K562 (cell line): ENCODE results near the gene SUFU. TPM values are rescaled to one million over a fixed set of nuclear protein-coding genes. Genes with fewer than 3 reads are reported as not detected.

Experiments
- ADNP ChIP-seq: fragments of 200-800 bp; sonication (Bioruptor generic); IDR thresholded peaks from 2 replicates; pipeline ENCODE4 v1.6.1; 2016; ENCODE audit warnings: missing genetic modification characterization, missing compliant biosample characterization
- BCL6 ChIP-seq: fragments of 250-450 bp; sonication (Bioruptor Pico); IDR thresholded peaks from 2 replicates; pipeline ENCODE4 v1.4.0; 2020
- BRCA1 ChIP-seq, 2 experiments: fragments of 450-650 bp in 1 of 2; sonication (generic) in 1 of 2; formaldehyde crosslinking in 1 of 2; IDR thresholded peaks; 2 replicates each; pipeline versions ENCODE4 v1.5.0 to v1.6.1; 2017 to 2020; ENCODE audit warnings: mild to moderate bottlenecking in 1 of 2, missing genetic modification reagents in 1 of 2
- CBFA2T2 ChIP-seq: fragments of 450-650 bp; conservative IDR thresholded peaks from 2 replicates; pipeline ENCODE4 v1.6.1; 2017; ENCODE audit warnings: mild to moderate bottlenecking
- DIDO1 ChIP-seq: fragments of 450-650 bp; IDR thresholded peaks from 2 replicates; pipeline ENCODE4 v1.6.1; 2016; ENCODE audit warnings: low read depth, missing biosample characterization, missing genetic modification characterization
- ETS1 ChIP-seq: conservative IDR thresholded peaks from 2 replicates; pipeline ENCODE4 v1.6.1; 2011; ENCODE audit warnings: low read depth, mild to moderate bottlenecking, low read length; ENCODE audit not compliant: control insufficient read depth
- FOXP4 ChIP-seq: sonication (generic); formaldehyde crosslinking; IDR thresholded peaks from 2 replicates; pipeline ENCODE4 v1.8.0; 2022; ENCODE audit warnings: mild to moderate bottlenecking, missing genetic modification reagents, borderline replicate concordance
- GTF2E2 ChIP-seq: fragments of 200-800 bp; sonication (Bioruptor generic); IDR thresholded peaks from 2 replicates; pipeline ENCODE4 v1.6.1; 2016; ENCODE audit warnings: missing genetic modification characterization, missing compliant biosample characterization
- HMBOX1 ChIP-seq: sonication (generic); IDR thresholded peaks from 2 replicates; pipeline ENCODE4 v1.6.1; 2016
- HNRNPK ChIP-seq: fragments of 200-400 bp; formaldehyde crosslinking; IDR thresholded peaks from one replicate; pipeline ENCODE4 v1.6.1; 2018; ENCODE audit warnings: mild to moderate bottlenecking, low read depth, low read length; ENCODE audit not compliant: poor library complexity, severe bottlenecking
- L3MBTL2 ChIP-seq: fragments of 450-650 bp; IDR thresholded peaks from 2 replicates; pipeline ENCODE4 v1.6.1; 2016; ENCODE audit warnings: mild to moderate bottlenecking, moderate library complexity
- MXI1 ChIP-seq: IDR thresholded peaks from 2 replicates; pipeline ENCODE4 v1.6.1; 2011; ENCODE audit warnings: low read depth, mild to moderate bottlenecking, improper control_type of control experiment, low read length
- NCOA4 ChIP-seq: fragments of 450-650 bp; IDR thresholded peaks from 2 replicates; pipeline ENCODE4 v1.6.1; 2018; ENCODE audit warnings: mild to moderate bottlenecking; ENCODE audit not compliant: partially characterized antibody
- NFE2 ChIP-seq: IDR thresholded peaks from 2 replicates; pipeline ENCODE4 v1.6.1; 2014; ENCODE audit warnings: antibody characterized with exemption, low read depth
- NFIC ChIP-seq: fragments of 450-650 bp; IDR thresholded peaks from 2 replicates; pipeline ENCODE4 v1.6.1; 2017; ENCODE audit warnings: mild to moderate bottlenecking, inconsistent platforms
- RB1 ChIP-seq: fragments of 450-650 bp; IDR thresholded peaks from 2 replicates; pipeline ENCODE4 v1.6.1; 2017; ENCODE audit warnings: low read depth, mild to moderate bottlenecking
- SRSF3 ChIP-seq: fragments of 200-400 bp; formaldehyde crosslinking; IDR thresholded peaks from 2 replicates; pipeline ENCODE4 v1.6.1; 2016; ENCODE audit warnings: mild to moderate bottlenecking, low read length, moderate library complexity; ENCODE audit not compliant: insufficient read depth
- SUPT5H ChIP-seq: fragments of 450-650 bp; IDR thresholded peaks from 2 replicates; pipeline ENCODE4 v1.6.1; 2016
- TCF3 ChIP-seq: sonication (generic); formaldehyde crosslinking; IDR thresholded peaks from 2 replicates; pipeline ENCODE4 v1.4.0; 2020; ENCODE audit warnings: mild to moderate bottlenecking, missing genetic modification reagents
- TRIM24 ChIP-seq, 2 experiments: fragments of 450-650 bp; IDR thresholded peaks; 2 replicates each; pipeline ENCODE4 v1.6.1; 2016
- TRIM28 ChIP-seq: fragments of 450-650 bp; IDR thresholded peaks from 2 replicates; pipeline ENCODE4 v1.6.1; 2017
- ZNF707 ChIP-seq: fragments of 250-450 bp; sonication (Bioruptor Pico); conservative IDR thresholded peaks from 2 replicates; pipeline ENCODE4 v1.8.0; 2022; ENCODE audit warnings: inconsistent platforms, mild to moderate bottlenecking, moderate library complexity
- polyA plus RNA-seq, 8 experiments: library from polyadenylated mRNA; depleted of rRNA in 4 of 8; stranded (reverse) in 5 of 8; unstranded in 3 of 8; fragments of >200 nt; fragmentation: Nextera tagmentation in 2 of 8; fragmentation: Illumina TruSeq in 1 of 8; extraction: Ambion mirVana in 2 of 8; extraction: Trizol in 1 of 8; gene quantifications; 2 replicates each; pipeline versions ENCODE4 v1.2.1 to v1.2.3, GENCODE V29; 2011 to 2014; ENCODE audit warnings: inconsistent platforms in 1 of 8, missing spikeins in 1 of 8
- total RNA-seq, 7 experiments: library from RNA; depleted of rRNA in 6 of 7; stranded (reverse); fragments of >200 nt in 6 of 7; fragmentation: Illumina TruSeq in 2 of 7; extraction: Trizol in 2 of 7; gene quantifications; 2 replicates each; pipeline versions ENCODE4 v1.2.1 to v1.2.3, GENCODE V29; 2011 to 2021; ENCODE audit warnings: low replicate concordance in 1 of 7
- TF ChIP-seq, protein P1 (sequence below), 3 experiments: IDR thresholded peaks in 2 of 3; conservative IDR thresholded peaks in 1 of 3; 2 replicates each; pipeline ENCODE4 v1.5.1; 2011 to 2012; ENCODE audit warnings: low read length in 3 of 3, mild to moderate bottlenecking in 3 of 3, control low read depth in 2 of 3, improper control_type of control experiment in 1 of 3, inconsistent platforms in 1 of 3, low read depth in 1 of 3, mixed read lengths in 1 of 3, moderate library complexity in 1 of 3; ENCODE audit not compliant: insufficient read depth in 2 of 3

The SUFU gene
- total and polyA plus RNA-seq, 9 of the 15 experiments (the other 6 are each of a cell fraction or from before 2014, with no cell fraction given), result 0.59 to 6.3 (median 0.82) TPM

- TF ChIP-seq SRSF3 (no peak), TCF3 (CRISPR knock-in tag) (peak; percentile 93), TRIM28 (no peak), GTF2E2 (no peak), BCL6 (0 out of 2 replicates have a peak, but pooled peaks have one; percentile 7), NFIC (peak; percentile 63), HMBOX1 (no peak), NFE2 (no peak), ETS1 (no peak), MXI1 (no peak), DIDO1 (tag) (no peak), BRCA1 (IDR thresholded peaks at IDR 0.05) (no peak), BRCA1 (CRISPR knock-in tag; IDR thresholded peaks at IDR 0.05) (no peak), RB1 (peak; percentile 37; the same call in 1 of the 2 replicates), TRIM24 (IDR thresholded peaks at IDR 0.05) (peak in 1 of 2 experiments; percentile 69; a peak in 2 of 4 replicates), ADNP (tag) (no peak), SUPT5H (peak; percentile 56; the same call in 1 of the 2 replicates), FOXP4 (CRISPR knock-in tag) (no peak), ZNF707 (CRISPR knock-in tag) (no peak), NCOA4 (no peak), HNRNPK (no peak), L3MBTL2 (peak; percentile 28; the same call in 1 of the 2 replicates), CBFA2T2 (peak; percentile 85)
- TF ChIP-seq, protein P1, sequence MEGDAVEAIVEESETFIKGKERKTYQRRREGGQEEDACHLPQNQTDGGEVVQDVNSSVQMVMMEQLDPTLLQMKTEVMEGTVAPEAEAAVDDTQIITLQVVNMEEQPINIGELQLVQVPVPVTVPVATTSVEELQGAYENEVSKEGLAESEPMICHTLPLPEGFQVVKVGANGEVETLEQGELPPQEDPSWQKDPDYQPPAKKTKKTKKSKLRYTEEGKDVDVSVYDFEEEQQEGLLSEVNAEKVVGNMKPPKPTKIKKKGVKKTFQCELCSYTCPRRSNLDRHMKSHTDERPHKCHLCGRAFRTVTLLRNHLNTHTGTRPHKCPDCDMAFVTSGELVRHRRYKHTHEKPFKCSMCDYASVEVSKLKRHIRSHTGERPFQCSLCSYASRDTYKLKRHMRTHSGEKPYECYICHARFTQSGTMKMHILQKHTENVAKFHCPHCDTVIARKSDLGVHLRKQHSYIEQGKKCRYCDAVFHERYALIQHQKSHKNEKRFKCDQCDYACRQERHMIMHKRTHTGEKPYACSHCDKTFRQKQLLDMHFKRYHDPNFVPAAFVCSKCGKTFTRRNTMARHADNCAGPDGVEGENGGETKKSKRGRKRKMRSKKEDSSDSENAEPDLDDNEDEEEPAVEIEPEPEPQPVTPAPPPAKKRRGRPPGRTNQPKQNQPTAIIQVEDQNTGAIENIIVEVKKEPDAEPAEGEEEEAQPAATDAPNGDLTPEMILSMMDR (IDR thresholded peaks at IDR 0.05 in 2 of 3, conservative IDR thresholded peaks at IDR 0.05 in 1 of 3; ENCODE audit: insufficient read depth in 2 of 3, low read depth in 1 of 3, low read length in 3 of 3), result no peak
Measured at GRCh38 chr10:102599565-102600327, 96.0 kb downstream of the SUFU start (continued).
